ENCODE results near the gene BMF.

BMF gene

GRCh38 chr15:40100947-40101905 is 7.5 kb downstream of the BMF start:
- no peak for DNase-seq

- DNase-seq, result no peak
Measured at GRCh38 chr15:40100123-40100946, 8.3 kb downstream of the BMF start.

GRCh38 chr15:40098489-40099261 is 10.0 kb downstream of the BMF start:
- peak; percentile 26 for DNase-seq

- no peak for DNase-seq
Measured at GRCh38 chr15:40097968-40098476, 10.7 kb downstream of the BMF start.

- DNase-seq, result no peak
Measured at GRCh38 chr15:40097096-40097967, 11.3 kb downstream of the BMF start.

GRCh38 chr15:40096094-40096891 is 12.4 kb downstream of the BMF start:
- DNase-seq, result no peak

- DNase-seq, result no peak
Measured at GRCh38 chr15:40095371-40096093, 13.1 kb downstream of the BMF start.

- no peak for DNase-seq
Measured at GRCh38 chr15:40094156-40094555, 14.5 kb downstream of the BMF start.

- no peak for DNase-seq
Measured at GRCh38 chr15:40092979-40093869, 15.5 kb downstream of the BMF start.

GRCh38 chr15:40092256-40092978 is 16.3 kb downstream of the BMF start:
- DNase-seq, result peak; percentile 69

- DNase-seq, result no peak
Measured at GRCh38 chr15:40091861-40092255, 16.8 kb downstream of the BMF start.

GRCh38 chr15:40090774-40091455 is 17.8 kb downstream of the BMF start:
- no peak for DNase-seq

- DNase-seq, result no peak
Measured at GRCh38 chr15:40088929-40089755, 19.5 kb downstream of the BMF start.

GRCh38 chr15:40087991-40088928 is 20.4 kb downstream of the BMF start:
- no peak for DNase-seq

- no peak for DNase-seq
Measured at GRCh38 chr15:40087068-40087810, 21.4 kb downstream of the BMF start.

Measured in NCI-H1417 treated with DMSO at 0.1 percent for 48 hours (cell line).